ENCODE data around the gene GPRIN2.
"Not testable (repeated sequence)": the region's sequence is repeated elsewhere in the genome, so short reads cannot be mapped to it uniquely, and the experiment has no call there.

GRCh38 chr10:46587546-46587945 is 31.1 kb upstream of the GPRIN2 start:
- not testable (repeated sequence) for TF ChIP-seq EZH2 (IDR thresholded peaks at IDR 0.05; ENCODE audit: borderline replicate concordance, low read depth, low read length, poor library complexity, severe bottlenecking); CTCF (conservative IDR thresholded peaks at IDR 0.05; ENCODE audit: low read depth, low read length)
